ENCODE data around the gene ZBTB7C. TPM values are rescaled to one million over a fixed set of nuclear protein-coding genes. Genes with fewer than 3 reads are reported as not detected.

Gene ZBTB7C
- total RNA-seq, 1 donor from 2014 or later = 0.15 TPM

- H3K27ac ChIP-seq = no peak overlapping the region
- peaks cover 16% of the 10 kb centered on the region for H3F3A ChIP-seq (ENCODE audit: low read depth)
- Mint-ChIP-seq H3K36me3 (no peaks in the 10 kb centered on the region), H3K9me3 (no peaks in the 10 kb centered on the region), H3K27me3 (ENCODE audit: insufficient read depth, low read depth) (peaks cover 19% of the 10 kb centered on the region), H3K27ac (no peak overlapping the region), H3K4me3 (no peak overlapping the region), H3K4me1 (peaks cover 65% of the 10 kb centered on the region)
- H3K4me3 ChIP-seq = no peak overlapping the region
- no peaks in the 10 kb centered on the region for H4K20me1 ChIP-seq (ENCODE audit: low read depth)
- TF ChIP-seq CTCF (IDR thresholded peaks at IDR 0.05) (no peak), EZH2phosphoT487 (IDR thresholded peaks at IDR 0.05) (no peak), EZH2 (IDR thresholded peaks at IDR 0.05) (no peak)
- H3K79me2 ChIP-seq (ENCODE audit: low read depth) = no peaks in the 10 kb centered on the region
- peaks cover 41% of the 10 kb centered on the region for H3K4me1 ChIP-seq
- no peak overlapping the region for H3K4me2 ChIP-seq
- H3K9me3 ChIP-seq (ENCODE audit: low read depth) = no peaks in the 10 kb centered on the region
- no peak for DNase-seq (ENCODE audit: low spot score)
- H3K36me3 ChIP-seq = no peaks in the 10 kb centered on the region
- no peak overlapping the region for H3K9ac ChIP-seq
- H3K27me3 ChIP-seq = peaks cover 18% of the 10 kb centered on the region
- H2AFZ ChIP-seq (replicated peaks) = no peak overlapping the region
Measured at GRCh38 chr18:48164701-48165100, 244.5 kb downstream of the ZBTB7C start.

GRCh38 chr18:48164116-48164515 lies 245.1 kb downstream of the ZBTB7C start:
- H3K79me2 ChIP-seq (ENCODE audit: low read depth) = no peaks in the 10 kb centered on the region
- peaks cover 41% of the 10 kb centered on the region for H3K4me1 ChIP-seq
- Mint-ChIP-seq H3K36me3 (no peaks in the 10 kb centered on the region), H3K27ac (peak overlapping the region; percentile 12), H3K27me3 (ENCODE audit: insufficient read depth, low read depth) (peaks cover 19% of the 10 kb centered on the region), H3K4me1 (peaks cover 62% of the 10 kb centered on the region), H3K4me3 (peak overlapping the region; percentile 65), H3K9me3 (no peaks in the 10 kb centered on the region)
- DNase-seq (ENCODE audit: low spot score) = no peak
- H3F3A ChIP-seq (ENCODE audit: low read depth) = peaks cover 16% of the 10 kb centered on the region
- no peak overlapping the region for H3K4me3 ChIP-seq
- H3K36me3 ChIP-seq = no peaks in the 10 kb centered on the region
- H3K9me3 ChIP-seq (ENCODE audit: low read depth) = no peaks in the 10 kb centered on the region
- H3K9ac ChIP-seq = no peak overlapping the region
- no peak overlapping the region for H3K4me2 ChIP-seq
- H3K27ac ChIP-seq = no peak overlapping the region
- H3K27me3 ChIP-seq = peaks cover 23% of the 10 kb centered on the region
- TF ChIP-seq EZH2 (IDR thresholded peaks at IDR 0.05) (no peak), CTCF (IDR thresholded peaks at IDR 0.05) (no peak), EZH2phosphoT487 (IDR thresholded peaks at IDR 0.05) (no peak)
- no peaks in the 10 kb centered on the region for H4K20me1 ChIP-seq (ENCODE audit: low read depth)
- no peak overlapping the region for H2AFZ ChIP-seq (replicated peaks)

- H3K27ac ChIP-seq = no peak overlapping the region
- no peaks in the 10 kb centered on the region for H3K9me3 ChIP-seq (ENCODE audit: low read depth)
- H3K79me2 ChIP-seq (ENCODE audit: low read depth) = no peaks in the 10 kb centered on the region
- H3K27ac Mint-ChIP-seq = peak overlapping the region; percentile 53
- TF ChIP-seq EZH2 (IDR thresholded peaks at IDR 0.05) (no peak), CTCF (IDR thresholded peaks at IDR 0.05) (no peak), EZH2phosphoT487 (IDR thresholded peaks at IDR 0.05) (no peak)
- peaks cover 19% of the 10 kb centered on the region for H3K27me3 Mint-ChIP-seq (ENCODE audit: insufficient read depth, low read depth)
- no peak overlapping the region for H3K9ac ChIP-seq
- H4K20me1 ChIP-seq (ENCODE audit: low read depth) = no peaks in the 10 kb centered on the region
- no peaks in the 10 kb centered on the region for H3K36me3 ChIP-seq
- H3K4me3 ChIP-seq = no peak overlapping the region
- H3K4me1 ChIP-seq = peaks cover 41% of the 10 kb centered on the region
- no peak for DNase-seq (ENCODE audit: low spot score)
- no peak overlapping the region for H3K4me3 Mint-ChIP-seq
- peaks cover 23% of the 10 kb centered on the region for H3K27me3 ChIP-seq
- H2AFZ ChIP-seq (replicated peaks) = no peak overlapping the region
- H3K4me1 Mint-ChIP-seq = peaks cover 61% of the 10 kb centered on the region
- H3K4me2 ChIP-seq = peak overlapping the region; percentile 37
- no peaks in the 10 kb centered on the region for H3K36me3 Mint-ChIP-seq
- H3F3A ChIP-seq (ENCODE audit: low read depth) = peaks cover 16% of the 10 kb centered on the region
- H3K9me3 Mint-ChIP-seq = no peaks in the 10 kb centered on the region
Measured at GRCh38 chr18:48163738-48164115, 245.5 kb downstream of the ZBTB7C start.
